DMS53 treated with DMSO at 0.1 percent for 48 hours (cell line): ENCODE data around the gene CCDC179.

Experiments used
- DNase-seq: peaks from one replicate; lab custom pipeline; 2025; ENCODE audit not compliant: unreplicated experiment; lab: John Stamatoyannopoulos, UW

Gene CCDC179

DNA sequence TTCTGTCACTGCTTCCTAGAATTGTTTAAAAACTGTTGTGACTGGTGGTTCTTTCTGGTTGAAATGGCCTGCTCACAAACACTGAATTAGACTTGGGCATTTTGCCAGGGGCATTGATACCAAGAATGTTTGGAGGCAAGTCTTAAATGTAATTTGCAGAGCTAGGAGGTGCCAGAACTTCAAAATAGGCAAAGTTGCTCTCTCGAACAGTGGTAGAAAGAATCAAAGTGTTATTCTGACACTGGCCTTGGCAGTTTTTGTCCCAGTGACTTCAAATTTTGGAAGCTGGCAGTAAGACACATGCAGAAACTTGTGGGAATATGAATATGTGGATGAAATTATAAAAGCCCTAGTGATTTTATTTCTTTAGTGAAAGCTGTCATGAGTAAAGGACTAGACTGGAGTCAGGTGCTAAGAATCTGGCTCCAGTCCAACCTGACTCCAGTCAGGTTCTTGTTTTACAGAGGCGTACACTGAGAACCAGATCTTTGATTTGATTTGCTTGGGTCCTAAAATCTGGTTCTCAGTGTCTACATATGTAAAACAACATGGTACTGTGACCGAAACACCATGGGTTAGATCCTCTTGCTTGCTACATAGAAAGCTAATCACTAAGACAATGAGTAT is 51.6 kb downstream of the CCDC179 start:
- no peak for DNase-seq

DNA sequence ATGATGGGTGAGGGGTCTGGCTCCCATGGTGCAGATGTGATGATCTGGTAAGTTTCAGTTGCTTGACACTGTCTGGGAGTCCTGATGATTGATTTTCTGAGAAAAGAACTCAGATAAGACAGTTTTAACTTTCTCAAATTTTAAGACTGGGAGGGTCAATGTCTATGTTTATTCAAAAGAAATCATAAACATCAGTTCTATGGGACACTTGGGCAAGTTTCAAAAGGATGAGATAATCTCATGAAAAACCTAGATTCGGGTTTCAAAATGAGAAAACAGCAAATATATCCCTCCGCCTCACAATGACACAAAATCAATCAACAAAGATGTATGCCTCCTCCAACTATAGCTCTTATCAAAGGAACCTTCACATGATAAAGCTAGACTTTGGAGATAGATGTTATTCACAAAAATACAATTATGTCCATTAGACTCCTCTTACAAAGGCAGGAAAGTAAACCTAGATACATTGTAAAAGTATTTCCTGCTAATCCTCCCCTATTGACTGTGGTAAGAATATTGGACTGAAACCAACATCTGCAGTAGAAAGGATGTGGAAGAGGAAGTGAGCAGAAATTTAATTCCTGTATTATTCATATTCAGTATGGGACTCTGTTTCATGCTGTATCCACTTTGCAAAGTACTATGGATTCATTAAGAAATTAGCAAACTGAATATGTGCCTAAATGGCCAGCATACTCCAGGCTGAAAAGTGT is 52.3 kb downstream of the CCDC179 start:
- no peak for DNase-seq

DNA sequence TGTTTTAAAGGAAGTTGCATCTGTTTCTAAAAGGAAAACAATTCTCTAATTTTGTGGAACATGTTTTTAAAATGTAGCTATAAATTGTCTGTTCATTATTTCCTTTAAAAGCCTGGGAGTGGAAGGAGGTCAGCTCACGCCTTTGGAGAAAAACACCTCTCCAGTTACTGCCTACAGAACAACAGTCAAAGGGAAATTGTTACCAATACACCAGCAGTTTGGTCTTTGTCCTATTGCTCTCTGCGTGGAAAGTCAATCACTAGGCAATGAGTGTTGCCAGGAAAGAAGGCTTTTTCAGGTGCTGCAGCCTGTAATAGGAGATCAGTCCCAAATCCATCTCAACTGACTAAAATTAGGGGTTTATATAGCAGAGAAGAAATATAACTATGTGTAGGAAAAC is 52.9 kb downstream of the CCDC179 start:
- DNase-seq = no peak

DNA sequence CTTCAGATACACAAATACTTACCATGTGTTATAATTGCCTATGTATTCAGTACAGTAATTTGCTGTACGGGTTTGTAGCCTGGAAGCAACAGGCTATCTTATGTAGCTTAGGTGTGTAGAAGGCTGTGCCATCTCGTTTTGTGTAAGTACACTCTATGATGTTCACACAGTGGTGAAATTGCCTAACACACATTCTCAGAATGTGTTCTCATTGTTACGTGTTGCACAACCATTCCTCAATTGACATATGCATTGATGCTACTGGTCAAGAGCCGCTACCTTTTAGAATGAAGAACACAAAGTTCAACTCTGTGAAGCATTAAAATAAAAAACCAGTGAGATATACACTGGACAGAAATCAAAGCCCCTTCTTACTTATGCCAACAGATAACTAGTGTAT is 57.4 kb downstream of the CCDC179 start:
- DNase-seq = no peak

DNA sequence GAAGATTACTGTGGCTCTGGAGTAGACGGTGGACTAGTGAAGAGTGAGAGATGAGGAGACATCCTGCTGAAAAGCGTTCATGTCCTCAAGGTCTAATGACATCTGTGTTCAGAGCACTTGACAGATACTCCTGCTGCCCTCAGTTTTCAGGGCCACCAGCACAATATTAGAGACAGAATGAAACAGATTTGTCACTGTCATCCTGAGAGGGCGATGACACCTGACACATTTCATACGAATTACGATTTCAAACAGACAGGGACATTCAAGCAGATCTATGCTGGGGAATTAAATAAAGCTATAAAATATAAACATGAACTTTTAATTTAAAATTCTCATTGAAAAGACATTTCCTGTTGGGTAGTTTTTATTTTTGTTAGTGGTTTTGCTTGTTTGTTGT is 59.8 kb downstream of the CCDC179 start:
- DNase-seq = no peak

DNA sequence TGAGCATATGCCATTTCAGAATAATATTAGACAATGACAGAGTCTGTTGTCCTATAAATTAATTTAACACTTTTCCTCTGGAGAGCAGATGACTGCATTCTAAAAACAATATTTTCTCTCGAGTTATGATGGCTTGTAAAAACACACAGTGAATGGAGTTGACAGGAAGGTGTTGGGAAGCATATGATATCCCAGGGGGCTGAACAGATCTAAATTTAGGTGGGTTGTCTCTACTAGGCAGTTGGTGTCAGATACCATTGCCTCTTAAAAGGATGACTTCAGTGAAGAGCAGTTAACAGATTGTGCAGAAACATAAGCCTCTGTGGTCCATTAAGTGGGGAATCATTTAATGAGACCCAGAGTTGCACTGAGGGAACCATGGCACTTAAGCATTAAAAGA is 61.4 kb downstream of the CCDC179 start:
- no peak for DNase-seq

DNA sequence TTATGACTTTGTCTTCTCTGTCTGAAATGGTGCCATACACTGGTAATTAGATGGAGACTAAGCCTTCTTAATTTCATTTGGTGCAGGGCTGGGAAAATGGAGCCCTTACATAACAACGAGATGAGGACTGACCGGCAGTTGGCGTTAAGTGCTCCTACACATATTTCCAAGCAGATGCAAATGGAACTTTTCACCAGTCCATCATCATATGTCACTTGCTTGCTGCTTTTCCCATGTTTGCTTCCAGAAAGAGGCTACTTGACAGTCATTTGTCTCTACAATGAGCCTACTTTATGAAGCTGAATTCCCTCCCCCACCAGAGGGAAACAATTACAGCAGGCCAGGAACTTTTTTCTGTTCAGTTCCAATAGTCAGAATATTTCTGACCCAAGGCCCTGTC is 63.2 kb downstream of the CCDC179 start:
- no peak for DNase-seq
